HFFc6 (cell line): Measurements from ENCODE around the gene IMP3. TPM values are rescaled to one million over a fixed set of nuclear protein-coding genes. Genes with fewer than 3 reads are reported as not detected.

Experiments
- DNase-seq: peaks from one replicate; pipeline ENCODE4 v3.0.0-alpha.2; 2018
- H3K27ac Mint-ChIP-seq: 2 replicates; pipeline ENCODE4 v1.8.0; 2020; ENCODE audit warnings: mild to moderate bottlenecking, mixed read lengths
- H3K27me3 Mint-ChIP-seq: 2 replicates; pipeline ENCODE4 v1.8.0; 2021; ENCODE audit warnings: mild to moderate bottlenecking, moderate library complexity, mixed read lengths; ENCODE audit not compliant: insufficient read depth
- H3K36me3 Mint-ChIP-seq: 2 replicates; pipeline ENCODE4 v1.8.0; 2021; ENCODE audit warnings: low read depth, mixed read lengths
- H3K4me1 Mint-ChIP-seq: 2 replicates; pipeline ENCODE4 v1.8.0; 2020; ENCODE audit warnings: low read depth, mixed read lengths
- H3K4me3 Mint-ChIP-seq: 2 replicates; pipeline ENCODE4 v1.8.0; 2020; ENCODE audit warnings: mild to moderate bottlenecking, moderate library complexity, mixed read lengths
- H3K9me3 Mint-ChIP-seq: 2 replicates; pipeline ENCODE4 v1.8.0; 2020; ENCODE audit warnings: mild to moderate bottlenecking, mixed read lengths
- total RNA-seq, 6 experiments: library from RNA; stranded (reverse); fragmentation: NEBNext Ultra II Directional; extraction: Animal tissue kit (Norgen Biotek cat#: 25700); gene quantifications; 2 replicates in 1 of 6; 3 replicates in 5 of 6; pipeline ENCODE4 v1.2.3, GENCODE V29; 2021
- TF ChIP-seq, protein P1 (sequence below): fragments of 200-600 bp; sonication (generic); IDR thresholded peaks from 2 replicates; pipeline ENCODE4 v1.5.0; 2021; ENCODE audit warnings: antibody characterized with exemption, mild to moderate bottlenecking

Gene IMP3
- total RNA-seq, 6 experiments from 2014 or later = 55.1 to 62.9 (median 58.7) TPM

DNA sequence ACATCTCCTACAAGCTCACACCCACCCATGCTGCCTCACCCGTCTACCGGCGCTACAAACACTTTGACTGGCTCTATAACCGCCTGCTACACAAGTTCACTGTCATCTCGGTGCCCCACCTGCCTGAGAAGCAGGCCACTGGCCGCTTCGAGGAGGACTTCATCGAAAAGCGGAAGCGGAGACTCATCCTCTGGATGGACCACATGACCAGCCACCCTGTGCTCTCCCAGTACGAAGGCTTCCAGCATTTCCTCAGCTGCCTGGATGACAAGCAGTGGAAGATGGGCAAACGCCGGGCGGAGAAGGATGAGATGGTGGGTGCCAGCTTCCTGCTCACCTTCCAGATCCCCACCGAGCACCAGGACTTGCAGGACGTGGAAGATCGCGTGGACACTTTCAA lies 9.8 kb upstream of the IMP3 start:
- TF ChIP-seq, protein P1, sequence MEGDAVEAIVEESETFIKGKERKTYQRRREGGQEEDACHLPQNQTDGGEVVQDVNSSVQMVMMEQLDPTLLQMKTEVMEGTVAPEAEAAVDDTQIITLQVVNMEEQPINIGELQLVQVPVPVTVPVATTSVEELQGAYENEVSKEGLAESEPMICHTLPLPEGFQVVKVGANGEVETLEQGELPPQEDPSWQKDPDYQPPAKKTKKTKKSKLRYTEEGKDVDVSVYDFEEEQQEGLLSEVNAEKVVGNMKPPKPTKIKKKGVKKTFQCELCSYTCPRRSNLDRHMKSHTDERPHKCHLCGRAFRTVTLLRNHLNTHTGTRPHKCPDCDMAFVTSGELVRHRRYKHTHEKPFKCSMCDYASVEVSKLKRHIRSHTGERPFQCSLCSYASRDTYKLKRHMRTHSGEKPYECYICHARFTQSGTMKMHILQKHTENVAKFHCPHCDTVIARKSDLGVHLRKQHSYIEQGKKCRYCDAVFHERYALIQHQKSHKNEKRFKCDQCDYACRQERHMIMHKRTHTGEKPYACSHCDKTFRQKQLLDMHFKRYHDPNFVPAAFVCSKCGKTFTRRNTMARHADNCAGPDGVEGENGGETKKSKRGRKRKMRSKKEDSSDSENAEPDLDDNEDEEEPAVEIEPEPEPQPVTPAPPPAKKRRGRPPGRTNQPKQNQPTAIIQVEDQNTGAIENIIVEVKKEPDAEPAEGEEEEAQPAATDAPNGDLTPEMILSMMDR = no peak
- H3K4me3 Mint-ChIP-seq = peak overlapping the region; percentile 97
- H3K4me1 Mint-ChIP-seq = peaks cover 75% of the 10 kb centered on the region
- peak overlapping the region; percentile 96 for H3K27ac Mint-ChIP-seq
- no peaks in the 10 kb centered on the region for H3K9me3 Mint-ChIP-seq
- H3K36me3 Mint-ChIP-seq = peaks cover 27% of the 10 kb centered on the region
- H3K27me3 Mint-ChIP-seq = no peaks in the 10 kb centered on the region; the same call in 1 of the 2 replicates
- no peak for DNase-seq

DNA sequence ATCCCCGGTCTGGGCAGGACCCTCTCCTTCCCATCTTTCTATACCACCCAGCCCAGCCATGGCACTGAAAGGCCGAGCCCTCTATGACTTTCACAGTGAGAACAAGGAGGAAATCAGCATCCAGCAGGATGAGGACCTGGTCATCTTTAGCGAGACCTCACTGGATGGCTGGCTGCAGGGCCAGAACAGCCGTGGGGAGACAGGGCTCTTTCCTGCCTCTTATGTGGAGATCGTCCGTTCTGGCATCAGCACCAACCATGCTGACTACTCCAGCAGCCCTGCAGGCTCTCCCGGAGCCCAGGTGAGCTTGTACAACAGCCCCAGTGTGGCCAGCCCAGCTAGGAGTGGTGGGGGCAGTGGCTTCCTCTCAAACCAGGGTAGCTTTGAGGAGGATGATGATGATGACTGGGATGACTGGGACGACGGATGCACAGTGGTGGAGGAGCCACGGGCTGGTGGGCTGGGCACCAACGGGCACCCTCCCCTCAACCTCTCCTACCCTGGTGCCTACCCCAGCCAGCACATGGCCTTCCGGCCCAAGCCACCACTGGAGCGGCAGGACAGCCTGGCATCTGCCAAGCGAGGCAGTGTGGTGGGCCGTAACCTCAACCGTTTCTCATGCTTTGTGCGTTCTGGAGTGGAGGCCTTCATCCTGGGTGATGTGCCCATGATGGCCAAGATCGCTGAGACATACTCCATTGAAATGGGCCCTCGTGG lies 9.2 kb upstream of the IMP3 start:
- peak overlapping the region; percentile 97 for H3K4me3 Mint-ChIP-seq
- H3K9me3 Mint-ChIP-seq = no peaks in the 10 kb centered on the region
- H3K4me1 Mint-ChIP-seq = peaks cover 76% of the 10 kb centered on the region
- H3K27ac Mint-ChIP-seq = peak overlapping the region; percentile 96
- H3K36me3 Mint-ChIP-seq = peaks cover 27% of the 10 kb centered on the region
- no peak for DNase-seq
- TF ChIP-seq, protein P1 = no peak
- peaks cover 2% of the 10 kb centered on the region; the same call in 1 of the 2 replicates for H3K27me3 Mint-ChIP-seq

DNA sequence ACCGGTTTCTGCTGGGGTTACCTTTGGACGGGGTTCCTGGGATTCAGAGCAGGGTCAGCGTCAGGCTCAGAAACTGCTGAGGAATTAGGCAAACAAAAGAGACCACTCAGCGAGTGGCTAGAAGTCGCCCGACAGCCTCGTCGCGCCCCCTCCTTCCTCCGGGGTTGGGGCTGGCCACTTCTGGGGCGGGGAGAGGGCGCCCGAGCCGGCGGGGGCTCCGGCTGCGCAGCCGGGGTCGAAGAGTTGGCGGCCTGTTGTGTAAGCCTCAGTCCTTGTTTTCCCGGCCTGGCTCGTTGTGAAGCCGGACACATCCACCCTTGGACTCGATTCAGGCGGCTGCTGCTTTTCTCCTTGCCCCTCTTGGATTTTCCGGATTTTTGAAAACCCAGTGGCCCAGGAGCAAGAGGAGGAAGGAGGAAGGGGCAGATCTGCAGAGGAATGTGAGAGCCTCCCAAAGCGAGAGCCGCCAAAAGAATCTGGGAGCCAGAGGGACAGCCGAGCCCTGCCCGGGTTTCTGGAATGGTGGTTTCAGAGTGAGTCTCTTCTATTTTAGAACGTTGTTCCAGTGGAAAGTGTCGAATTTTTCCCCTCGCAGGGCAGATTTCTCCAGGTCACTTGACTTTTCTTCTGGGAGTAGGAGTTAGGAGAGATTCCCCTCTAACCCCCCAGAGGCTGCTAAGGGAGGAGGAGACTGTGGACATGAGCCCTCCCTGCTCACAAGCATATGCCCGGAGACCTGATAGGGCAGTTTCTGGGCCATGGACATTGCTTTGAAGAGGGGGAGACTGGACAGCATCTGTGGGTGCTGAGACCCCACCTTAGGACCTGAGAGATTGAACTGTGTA lies 8.4 kb upstream of the IMP3 start:
- Mint-ChIP-seq H3K27ac (peak overlapping the region; percentile 96), H3K9me3 (no peaks in the 10 kb centered on the region), H3K27me3 (peaks cover 2% of the 10 kb centered on the region; the same call in 1 of the 2 replicates), H3K4me3 (peak overlapping the region; percentile 97), H3K36me3 (peaks cover 27% of the 10 kb centered on the region), H3K4me1 (peaks cover 79% of the 10 kb centered on the region)
- TF ChIP-seq, protein P1 = peak; percentile 10
- peak; percentile 29 for DNase-seq

DNA sequence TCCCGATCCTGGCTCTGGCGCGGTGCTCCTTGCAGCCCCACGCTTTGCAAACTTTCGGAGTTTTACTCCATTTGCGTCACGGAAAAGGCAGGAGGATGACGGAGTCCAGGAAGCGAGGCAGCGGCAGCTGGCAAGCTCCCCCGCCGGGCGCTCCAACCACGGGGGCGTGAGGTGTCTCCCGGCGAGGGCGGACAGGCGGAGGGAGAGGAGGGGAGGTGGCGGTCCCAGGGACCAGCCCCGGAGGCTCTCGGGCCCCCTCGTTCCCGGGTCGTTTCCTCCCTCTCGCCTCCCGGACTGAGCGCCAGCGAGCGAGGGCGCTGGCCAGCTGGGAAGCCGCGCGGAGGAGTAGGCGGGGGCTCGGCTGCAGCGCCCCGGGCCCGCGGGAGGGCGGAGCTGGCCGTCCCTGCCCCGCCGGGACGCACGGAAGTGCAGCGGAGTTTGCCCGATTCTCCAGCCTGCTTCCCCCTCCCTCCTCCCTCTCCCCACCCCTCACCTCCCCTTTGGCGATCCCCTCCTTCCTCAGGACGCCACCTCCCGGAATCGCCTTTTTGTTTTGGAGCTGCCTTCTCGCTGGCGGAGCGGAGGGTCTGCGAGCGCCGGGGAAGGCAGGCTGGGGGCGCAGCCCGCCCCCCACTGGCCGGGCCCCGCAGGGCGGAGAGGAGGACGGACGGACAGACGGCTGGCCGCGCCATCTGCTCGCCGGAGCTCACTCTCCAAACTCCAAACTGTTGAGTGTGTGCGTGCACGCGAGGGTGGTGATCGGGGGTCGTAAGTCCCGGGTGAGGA lies 7.5 kb upstream of the IMP3 start, which contains the start of gene SNX33:
SNX33 (plus strand) TSS at position 543 of the 786 bp plus-strand sequence. CDS start 1,191 bp downstream, outside the sequence.
- DNase-seq = peak; percentile 73
- peaks cover 27% of the 10 kb centered on the region for H3K36me3 Mint-ChIP-seq

More for the DNA sequence above, 7.5 kb upstream of the IMP3 start, which contains the start of gene SNX33:
- Mint-ChIP-seq H3K4me3 (peak within 1 kb of the TSS; percentile 97), H3K27me3 (peaks cover 2% of the 10 kb centered on the region; the same call in 1 of the 2 replicates), H3K4me1 (peaks cover 78% of the 10 kb centered on the region), H3K9me3 (no peaks in the 10 kb centered on the region), H3K27ac (peak within 1 kb of the TSS; percentile 96)
- TF ChIP-seq, protein P1 = peak; percentile 82
